Right lobe of liver (tissue), 6 donors: ENCODE results near the gene CIDEC. TPM values are rescaled to one million over a fixed set of nuclear protein-coding genes. Genes with fewer than 3 reads are reported as not detected.
A peak's percentile ranks its signal among the peaks of the same experiment; 100 is the strongest.

ENCODE experiments used
- ATAC-seq, 4 donors: fragments of 200-7000 bp; cut with Tn5 transposase; one replicate each; pipeline ENCODE4 v1.9.1; 2020; ENCODE audit warnings: mild to moderate bottlenecking in 4 of 4, moderate library complexity in 4 of 4
- DNase-seq, 3 donors: peaks; one replicate each; pipeline ENCODE4 v3.0.0-alpha.2; 2020
- H3K27ac ChIP-seq, 3 donors: fragments of 200-600 bp; one replicate each; pipeline ENCODE4 v1.8.0; 2022
- H3K27me3 ChIP-seq, 2 donors: fragments of 200-600 bp; one replicate each; pipeline ENCODE4 v1.8.0; 2022
- H3K36me3 ChIP-seq, 4 donors: fragments of 200-600 bp; sonication (generic) in 1 of 4; one replicate each; pipeline versions ENCODE4 v1.5.1 to v1.8.0; 2017 to 2022; ENCODE audit warnings: control low read depth in 1 of 4
- H3K4me1 ChIP-seq, 4 donors: fragments of 200-600 bp; sonication (generic) in 1 of 4; one replicate each; pipeline versions ENCODE4 v1.5.1 to v1.8.0; 2017 to 2022; ENCODE audit warnings: control low read depth in 1 of 4
- H3K4me3 ChIP-seq, 3 donors: fragments of 200-600 bp; one replicate each; pipeline ENCODE4 v1.8.0; 2022
- H3K9me3 ChIP-seq, 4 donors: fragments of 200-600 bp; sonication (generic) in 1 of 4; one replicate each; pipeline versions ENCODE4 v1.5.1 to v1.8.0; 2017 to 2022; ENCODE audit warnings: control low read depth in 1 of 4
- POLR2A ChIP-seq: fragments of 450-650 bp; IDR thresholded peaks from one replicate; pipeline ENCODE4 v1.6.1; 2017; ENCODE audit warnings: antibody characterized with exemption, mild to moderate bottlenecking
- WGBS: methylation state at CpG from one replicate; pipeline ENCODE4 v1.1.6; 2018; ENCODE audit warnings: low coverage, low lambda C conversion rate; ENCODE audit not compliant: insufficient coverage; ENCODE audit errors: missing lambda C conversion rate; 5-methylcytosine and 5-hydroxymethylcytosine counted together
- intact Hi-C, 2 donors: fragments of 100-400 bp; cut with DNase I; formaldehyde crosslinking; loops; one replicate each; pipeline versions ENCODE4 v1.11.2 to v1.14.1; 2022
- total RNA-seq, 6 experiments: library from RNA; depleted of rRNA in 2 of 6; stranded (reverse); fragments of >200 nt in 2 of 6; fragmentation: NEBNext Ultra II Directional in 3 of 6; extraction: Animal tissue kit (Norgen Biotek cat#: 25700) in 3 of 6; gene quantifications; one replicate each; pipeline versions ENCODE4 v1.1.0 to v1.2.4, GENCODE V29; 2016 to 2023
- TF ChIP-seq, protein P1 (sequence below), 4 donors: fragments of 200-600 bp in 3 of 4; fragments of 450-650 bp in 1 of 4; IDR thresholded peaks; one replicate each; pipeline versions ENCODE4 v1.5.1 to v1.8.0; 2016 to 2022; ENCODE audit warnings: antibody characterized with exemption in 4 of 4, mild to moderate bottlenecking in 2 of 4
- donor health status: DM: no; HTN: yes; CAD: no.
- donor health status: DM: no; HTN: no; CAD: no.
- donor health status: DM: no; HTN: no; CAD: no.
- donor health status: DM: no; HTN: yes; CAD: no.
- donor health status: DM: no; HTN: yes; CAD: no.

Gene CIDEC
- total RNA-seq, 6 experiments from 2014 or later = 1.0 to 101 (median 2.7) TPM

GRCh38 chr3:9825451-9826040 lies 54.5 kb downstream of the CIDEC start:
- no peak overlapping the region for H3K27ac ChIP-seq
- ATAC-seq = no peak
- TF ChIP-seq, protein P1, sequence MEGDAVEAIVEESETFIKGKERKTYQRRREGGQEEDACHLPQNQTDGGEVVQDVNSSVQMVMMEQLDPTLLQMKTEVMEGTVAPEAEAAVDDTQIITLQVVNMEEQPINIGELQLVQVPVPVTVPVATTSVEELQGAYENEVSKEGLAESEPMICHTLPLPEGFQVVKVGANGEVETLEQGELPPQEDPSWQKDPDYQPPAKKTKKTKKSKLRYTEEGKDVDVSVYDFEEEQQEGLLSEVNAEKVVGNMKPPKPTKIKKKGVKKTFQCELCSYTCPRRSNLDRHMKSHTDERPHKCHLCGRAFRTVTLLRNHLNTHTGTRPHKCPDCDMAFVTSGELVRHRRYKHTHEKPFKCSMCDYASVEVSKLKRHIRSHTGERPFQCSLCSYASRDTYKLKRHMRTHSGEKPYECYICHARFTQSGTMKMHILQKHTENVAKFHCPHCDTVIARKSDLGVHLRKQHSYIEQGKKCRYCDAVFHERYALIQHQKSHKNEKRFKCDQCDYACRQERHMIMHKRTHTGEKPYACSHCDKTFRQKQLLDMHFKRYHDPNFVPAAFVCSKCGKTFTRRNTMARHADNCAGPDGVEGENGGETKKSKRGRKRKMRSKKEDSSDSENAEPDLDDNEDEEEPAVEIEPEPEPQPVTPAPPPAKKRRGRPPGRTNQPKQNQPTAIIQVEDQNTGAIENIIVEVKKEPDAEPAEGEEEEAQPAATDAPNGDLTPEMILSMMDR (IDR thresholded peaks at IDR 0.05) = no peak
- no peak for TF ChIP-seq POLR2A
- H3K4me3 ChIP-seq = no peak overlapping the region
- no peaks in the 10 kb centered on the region for H3K36me3 ChIP-seq
- no peaks in the 10 kb centered on the region for H3K27me3 ChIP-seq
- no peaks in the 10 kb centered on the region for H3K9me3 ChIP-seq
- 87% methylated on average over 3 of the region's 14 CpGs for WGBS
- DNase-seq = no peak
- no peaks in the 10 kb centered on the region for H3K4me1 ChIP-seq
- intact Hi-C loops = no loop called here

GRCh38 chr3:9820946-9821345 lies 59.1 kb downstream of the CIDEC start:
- Histone ChIP-seq H3K36me3 (no peaks in the 10 kb centered on the region), H3K9me3 (no peaks in the 10 kb centered on the region), H3K4me1 (no peaks in the 10 kb centered on the region), H3K27ac (no peak overlapping the region), H3K27me3 (no peaks in the 10 kb centered on the region), H3K4me3 (no peak overlapping the region)
- WGBS = 75% methylated on average over 1 of the region's 2 CpGs
- no peak for TF ChIP-seq POLR2A
- TF ChIP-seq, protein P1 (IDR thresholded peaks at IDR 0.05) = peak; percentile 21 to 26 (median 24)
- intact Hi-C loops = no loop called here
- ATAC-seq = peak; percentile 46 to 64 (median 54)
- peak in 1 of 3 donors; percentile 5 for DNase-seq

GRCh38 chr3:9820543-9820942 lies 59.5 kb downstream of the CIDEC start:
- DNase-seq (no peak), ATAC-seq (no peak)
- no peaks in the 10 kb centered on the region for H3K27me3 ChIP-seq
- no peaks in the 10 kb centered on the region for H3K36me3 ChIP-seq
- H3K4me1 ChIP-seq = no peaks in the 10 kb centered on the region
- H3K9me3 ChIP-seq = no peaks in the 10 kb centered on the region
- no peak overlapping the region for H3K27ac ChIP-seq
- H3K4me3 ChIP-seq = no peak overlapping the region
- no peak for TF ChIP-seq POLR2A
- TF ChIP-seq, protein P1 (IDR thresholded peaks at IDR 0.05) = no peak
- 95% methylated on average over 5 of the region's 12 CpGs for WGBS
- intact Hi-C loops = no loop called here

DNA sequence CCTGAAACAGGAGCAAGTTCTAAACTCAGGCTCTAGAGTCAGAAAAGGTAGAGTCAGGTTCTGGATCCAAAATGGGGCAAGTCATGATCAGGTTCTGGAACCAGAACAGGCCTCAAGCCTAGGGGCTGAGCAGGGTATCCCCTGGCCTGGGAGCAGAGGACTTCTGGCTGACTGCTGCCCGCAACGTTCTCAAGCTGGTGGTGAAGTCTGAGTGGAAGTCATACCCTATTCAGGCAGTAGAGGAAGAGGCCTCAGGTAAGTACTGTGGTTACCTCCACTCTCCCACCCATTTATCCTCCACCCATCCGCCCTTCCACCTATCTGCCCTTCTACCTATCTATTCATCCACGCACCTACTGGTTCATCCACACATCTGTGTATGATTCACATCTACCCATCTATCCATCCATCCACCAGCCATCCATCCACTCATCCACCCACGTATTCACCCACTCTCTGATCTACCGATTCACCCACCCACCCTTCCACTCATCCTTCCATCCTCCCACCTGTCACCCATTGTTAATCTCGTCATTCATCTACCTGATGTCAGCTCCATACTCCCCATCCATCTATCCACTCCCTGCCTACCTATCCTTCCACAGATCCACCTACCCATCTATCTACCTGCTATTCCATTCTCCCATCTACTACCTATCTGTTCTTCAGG lies 61.3 kb downstream of the CIDEC start:
- H3K27me3 ChIP-seq = no peaks in the 10 kb centered on the region
- DNase-seq (no peak), ATAC-seq (no peak)
- no peak overlapping the region for H3K4me3 ChIP-seq
- no peak for TF ChIP-seq POLR2A
- TF ChIP-seq, protein P1 (IDR thresholded peaks at IDR 0.05) = no peak
- intact Hi-C loops = no loop called here
- no peaks in the 10 kb centered on the region for H3K4me1 ChIP-seq
- WGBS = 93% methylated on average over 4 of the region's 7 CpGs
- H3K27ac ChIP-seq = no peak overlapping the region
- no peaks in the 10 kb centered on the region for H3K9me3 ChIP-seq
- H3K36me3 ChIP-seq = no peaks in the 10 kb centered on the region
